Esophagus muscularis mucosa (tissue), 4 donors: ENCODE measurements around the gene MEIS1. TPM values are rescaled to one million over a fixed set of nuclear protein-coding genes. Genes with fewer than 3 reads are reported as not detected.

Experiments used
- DNase-seq: peaks from one replicate; pipeline ENCODE4 v3.0.0-alpha.2; 2017; ENCODE audit errors: extremely low spot score
- H3K27ac ChIP-seq, 4 donors: fragments of 200-600 bp; sonication (generic); replicated peaks in 1 of 4; 1 replicate in 3 of 4; 2 replicates in 1 of 4; pipeline ENCODE4 v1.5.1; 2016 to 2019; ENCODE audit warnings: mild to moderate bottlenecking in 1 of 4
- H3K27me3 ChIP-seq, 4 donors: fragments of 200-600 bp; sonication (generic); one replicate each; pipeline versions ENCODE4 v1.5.1 to v1.6.0; 2016 to 2019
- H3K36me3 ChIP-seq, 4 donors: fragments of 200-600 bp; sonication (generic); one replicate each; pipeline ENCODE4 v1.5.1; 2016 to 2019
- H3K4me1 ChIP-seq, 4 donors: fragments of 200-600 bp; sonication (generic); one replicate each; pipeline ENCODE4 v1.5.1; 2016 to 2019
- H3K4me3 ChIP-seq, 4 donors: fragments of 200-600 bp; sonication (generic); 1 replicate in 2 of 4; 2 replicates in 2 of 4; pipeline ENCODE4 v1.5.1; 2016 to 2019; ENCODE audit warnings: mild to moderate bottlenecking in 4 of 4, moderate library complexity in 1 of 4
- H3K9me3 ChIP-seq, 4 donors: fragments of 200-600 bp; sonication (generic); 1 replicate in 3 of 4; 2 replicates in 1 of 4; pipeline ENCODE4 v1.5.1; 2016 to 2019
- CTCF ChIP-seq, 3 experiments: fragments of 200-600 bp in 2 of 3; fragments of 450-650 bp in 1 of 3; sonication (generic) in 2 of 3; IDR thresholded peaks; one replicate each; pipeline ENCODE4 v1.5.1; 2017 to 2019; ENCODE audit warnings: antibody characterized with exemption in 3 of 3, mild to moderate bottlenecking in 2 of 3, moderate library complexity in 1 of 3
- EP300 ChIP-seq: sonication (generic); formaldehyde crosslinking; IDR thresholded peaks from one replicate; pipeline ENCODE4 v1.6.1; 2017; ENCODE audit warnings: antibody characterized with exemption
- POLR2A ChIP-seq: fragments of 450-650 bp; IDR thresholded peaks from one replicate; pipeline ENCODE4 v1.6.1; 2017; ENCODE audit warnings: antibody characterized with exemption, moderate library complexity, mild to moderate bottlenecking, low read depth
- POLR2AphosphoS5 ChIP-seq, 2 donors: sonication (generic); formaldehyde crosslinking; IDR thresholded peaks; one replicate each; pipeline ENCODE4 v1.6.1; 2017; ENCODE audit warnings: antibody characterized with exemption in 2 of 2
- WGBS: methylation state at CpG from one replicate; pipeline ENCODE4 v1.1.5; 2018; 5-methylcytosine and 5-hydroxymethylcytosine counted together
- intact Hi-C: fragments of 100-400 bp; cut with DNase I; formaldehyde crosslinking; loops from one replicate; pipeline ENCODE4 v1.15.1; 2023
- total RNA-seq, 4 donors: library from RNA; depleted of rRNA; stranded (reverse); fragments of >200 nt; gene quantifications; one replicate each; pipeline versions ENCODE4 v1.1.0 to v1.2.1, GENCODE V29; 2016

Gene MEIS1
- total RNA-seq, 4 donors from 2014 or later: 89.8 to 166 (median 132) TPM

- 20% methylated on average over 10 of the region's 10 CpGs for WGBS
- Histone ChIP-seq H3K27me3 (peaks cover 0 to 52% (median 8%) of the 10 kb centered on the region in 4 donors), H3K4me1 (peaks cover 26 to 85% (median 60%) of the 10 kb centered on the region in 4 donors), H3K4me3 (peak overlapping the region; percentile 65 to 73 (median 68)), H3K9me3 (no peaks in the 10 kb centered on the region), H3K27ac (peak overlapping the region; percentile 95 to 98 (median 97)), H3K36me3 (no peaks in the 10 kb centered on the region)
- DNase-seq: no peak
- intact Hi-C loops: loop anchor here (2.0 to 10.0 kb wide), 5 partner anchors 140 to 1264 kb away; partner anchors contain the start of gene ETAA1
- TF ChIP-seq POLR2AphosphoS5 (IDR thresholded peaks at IDR 0.05) (no peak), EP300 (no peak), POLR2A (no peak), CTCF (IDR thresholded peaks at IDR 0.05) (no peak)
Measured at GRCh38 chr2:66578687-66579106, 143.8 kb downstream of the MEIS1 start.

- H3K4me1 ChIP-seq: peaks cover 26 to 78% (median 53%) of the 10 kb centered on the region in 4 donors
- 10% methylated on average over 10 of the region's 10 CpGs for WGBS
- H3K27ac ChIP-seq: peak overlapping the region; percentile 95 to 98 (median 97)
- H3K9me3 ChIP-seq: no peaks in the 10 kb centered on the region
- peak overlapping the region; percentile 65 to 73 (median 68) for H3K4me3 ChIP-seq
- intact Hi-C loops: loop anchor here (2.0 to 10.0 kb wide), 6 partner anchors 141 to 1263 kb away; partner anchors contain the start of gene ETAA1
- DNase-seq: no peak
- H3K36me3 ChIP-seq: no peaks in the 10 kb centered on the region
- peaks cover 0 to 52% (median 8%) of the 10 kb centered on the region in 4 donors for H3K27me3 ChIP-seq
- TF ChIP-seq POLR2A (no peak), EP300 (no peak), CTCF (IDR thresholded peaks at IDR 0.05) (no peak), POLR2AphosphoS5 (IDR thresholded peaks at IDR 0.05) (no peak)
Measured at GRCh38 chr2:66579186-66580126, 144.5 kb downstream of the MEIS1 start.

- peak overlapping the region; percentile 95 to 98 (median 97) for H3K27ac ChIP-seq
- 13% methylated on average over 10 of the region's 10 CpGs for WGBS
- DNase-seq: no peak
- H3K36me3 ChIP-seq: no peaks in the 10 kb centered on the region
- H3K9me3 ChIP-seq: no peaks in the 10 kb centered on the region
- peaks cover 0 to 52% (median 8%) of the 10 kb centered on the region in 4 donors for H3K27me3 ChIP-seq
- peak overlapping the region; percentile 53 to 71 (median 64) for H3K4me3 ChIP-seq
- intact Hi-C loops: loop anchor here (10.0 kb wide), 1 partner anchor 284 kb away; no protein-coding TSS in a partner anchor
- peaks cover 26 to 77% (median 49%) of the 10 kb centered on the region in 4 donors for H3K4me1 ChIP-seq
- TF ChIP-seq EP300 (no peak), CTCF (IDR thresholded peaks at IDR 0.05) (no peak), POLR2A (no peak), POLR2AphosphoS5 (IDR thresholded peaks at IDR 0.05) (no peak)
Measured at GRCh38 chr2:66580166-66581049, 145.5 kb downstream of the MEIS1 start.

- Histone ChIP-seq H3K27ac (peak overlapping the region; percentile 95 to 98 (median 97)), H3K4me1 (peaks cover 15 to 71% (median 38%) of the 10 kb centered on the region in 4 donors), H3K4me3 (peak overlapping the region; percentile 53 to 71 (median 64)), H3K27me3 (peaks cover 0 to 44% (median 5%) of the 10 kb centered on the region in 4 donors), H3K36me3 (no peaks in the 10 kb centered on the region), H3K9me3 (no peaks in the 10 kb centered on the region)
- intact Hi-C loops: loop anchor here (10.0 kb wide), 1 partner anchor 283 kb away; no protein-coding TSS in a partner anchor
- no peak for DNase-seq
- WGBS: 2% methylated on average over 19 of the region's 57 CpGs
- TF ChIP-seq CTCF (IDR thresholded peaks at IDR 0.05) (no peak), POLR2AphosphoS5 (IDR thresholded peaks at IDR 0.05) (peak; percentile 60 to 70)
Measured at GRCh38 chr2:66581339-66582103, 146.6 kb downstream of the MEIS1 start.
